ENCODE measurements around the gene CDH23. TPM values are rescaled to one million over a fixed set of nuclear protein-coding genes. Genes with fewer than 3 reads are reported as not detected.

Gene CDH23
- total and polyA plus RNA-seq, 2 of the 8 experiments (the other 6 are each of a cell fraction or from before 2014, with no cell fraction given) = 1.9 to 4.9 TPM

DNA sequence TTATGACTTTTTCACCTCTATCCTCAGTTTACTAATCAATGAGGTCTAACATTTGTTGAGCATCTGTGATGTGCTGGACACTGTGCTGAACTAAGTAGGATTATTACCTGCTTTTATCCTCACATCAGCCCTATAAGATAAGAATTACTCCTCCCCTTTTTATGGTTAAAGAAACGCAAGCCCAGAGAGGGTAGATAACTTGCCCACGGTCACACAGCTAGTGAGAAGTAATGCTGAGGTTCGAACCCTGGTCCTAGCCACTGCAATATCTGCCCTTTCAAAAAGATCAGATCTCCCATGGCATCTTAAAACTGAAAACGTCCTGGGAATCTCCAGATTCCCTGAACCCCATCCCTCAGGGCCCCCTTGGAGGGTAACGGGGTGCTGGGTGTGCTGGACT lies 204.6 kb downstream of the CDH23 start:
- no peak overlapping the region for H2BK5ac ChIP-seq (ENCODE audit: low read depth, low read length)
- H3K9ac ChIP-seq (replicated peaks in 1 of 4; ENCODE audit: extremely low read depth in 1 of 4, low read depth in 3 of 4, low read length in 3 of 4) = no peak overlapping the region
- H3K27me3 ChIP-seq (replicated peaks in 1 of 4; ENCODE audit: control insufficient read depth in 3 of 4, extremely low read depth in 1 of 4, insufficient read depth in 3 of 4, low read length in 3 of 4) = no peaks in the 10 kb centered on the region
- H3K36me3 ChIP-seq (ENCODE audit: control insufficient read depth in 2 of 4, insufficient read depth in 4 of 4, low read length in 3 of 4) = no peaks in the 10 kb centered on the region
- H2BK15ac ChIP-seq (ENCODE audit: low read length) = no peak overlapping the region
- H3K18ac ChIP-seq (ENCODE audit: extremely low read depth, low read length) = no peak overlapping the region
- 84% methylated on average over 5 of the region's 5 CpGs; no CpG with 5 or more reads in 1 of the 2 experiments for WGBS, 2 experiments (ENCODE audit: extremely low coverage in 1 of 2, insufficient coverage in 1 of 2, insufficient read length in 1 of 2, insufficient replicate concordance in 2 of 2, low coverage in 1 of 2, low lambda C conversion rate in 2 of 2, missing lambda C conversion rate in 1 of 2)
- ChIA-PET POLR2A (ENCODE audit: partially characterized antibody) (no interaction called here), CTCF (ENCODE audit: partially characterized antibody) (interaction anchor here (0.9 to 1.2 kb wide), 3 partner anchors 8 to 206 kb away, joined by 3 to 4 read pairs (median 3); no protein-coding TSS in a partner anchor)
- no peaks in the 10 kb centered on the region for H3K79me1 ChIP-seq (ENCODE audit: low read depth, low read length)
- no peak overlapping the region for H2BK12ac ChIP-seq (ENCODE audit: low read depth, low read length)
- H4K20me1 ChIP-seq (replicated peaks in 1 of 2; ENCODE audit: control insufficient read depth in 1 of 2, insufficient read depth in 2 of 2, low read length in 2 of 2) = no peaks in the 10 kb centered on the region
- H2BK20ac ChIP-seq (ENCODE audit: low read length) = no peak overlapping the region
- no peak overlapping the region for H3K27ac ChIP-seq (ENCODE audit: low read depth, low read length)
- H3K23me2 ChIP-seq (ENCODE audit: low read depth, low read length) = no peaks in the 10 kb centered on the region; the same call in 1 of the 2 replicates
- TF ChIP-seq KDM1A (IDR thresholded peaks at IDR 0.05; ENCODE audit: borderline replicate concordance, low read length) = 0 out of 2 replicates have a peak, but pooled peaks have one; percentile 40
- no peak for TF ChIP-seq POU5F1 (IDR thresholded peaks at IDR 0.05; ENCODE audit: low read depth, low read length)
- H3K4me2 ChIP-seq (ENCODE audit: insufficient read depth in 1 of 2, low read depth in 2 of 2, low read length in 2 of 2) = no peak overlapping the region
- no peak overlapping the region for H2AK5ac ChIP-seq (ENCODE audit: low read depth, low read length)
- H4K5ac ChIP-seq (ENCODE audit: insufficient read length, low read depth, low read length) = no peak overlapping the region
- no peak overlapping the region for H4K91ac ChIP-seq (replicated peaks; ENCODE audit: insufficient read length, low read length)
- no peak overlapping the region for H4K8ac ChIP-seq (ENCODE audit: extremely low read depth, insufficient read depth, low read length)
- H3K4me3 ChIP-seq (ENCODE audit: extremely low read depth in 1 of 4, insufficient read depth in 2 of 4, low read depth in 3 of 4, low read length in 4 of 4) = no peak overlapping the region
- H3K56ac ChIP-seq (replicated peaks; ENCODE audit: insufficient read length, low read depth, low read length) = no peak overlapping the region
- no peaks in the 10 kb centered on the region for H3K79me2 ChIP-seq (ENCODE audit: control insufficient read depth in 1 of 2, insufficient read depth in 2 of 2, low read length in 2 of 2)
- no peak for DNase-seq (ENCODE audit: low read depth in 1 of 2, low spot score in 2 of 2)
- H2AFZ ChIP-seq (ENCODE audit: low read length) = no peak overlapping the region
- H3K14ac ChIP-seq (ENCODE audit: insufficient read length) = no peak overlapping the region
- H3K4ac ChIP-seq (replicated peaks; ENCODE audit: insufficient read length, low read depth, low read length) = no peak overlapping the region
- H3K4me1 ChIP-seq (replicated peaks in 1 of 4; ENCODE audit: control insufficient read depth in 3 of 4, insufficient read depth in 4 of 4, low read length in 3 of 4) = no peaks in the 10 kb centered on the region
- no peak overlapping the region for H2BK120ac ChIP-seq (replicated peaks; ENCODE audit: low read depth, low read length)
- H3K9me3 ChIP-seq (ENCODE audit: insufficient read depth in 2 of 2, low read depth in 1 of 2, low read length in 1 of 2) = no peaks in the 10 kb centered on the region
- no peak for FAIRE-seq
- H3K23ac ChIP-seq (ENCODE audit: insufficient read length) = no peak overlapping the region
